ENCODE data around the gene TLX2. TPM values are rescaled to one million over a fixed set of nuclear protein-coding genes. Genes with fewer than 3 reads are reported as not detected.
A peak's percentile ranks its signal among the peaks of the same experiment; 100 is the strongest.

TLX2 gene
- total and polyA plus RNA-seq, 2 of the 13 experiments (the other 11 are each of a cell fraction or from before 2014, with no cell fraction given), result 0.05 to 0.20 TPM

GRCh38 chr2:74481961-74482800, 32.1 kb upstream of the TLX2 start (continued):
- TF ChIP-seq ZXDC (CRISPR knock-in tag; IDR thresholded peaks at IDR 0.05) (peak; percentile 18), PRPF4 (IDR thresholded peaks at IDR 0.05; ENCODE audit: low read depth, low read length, poor library complexity, severe bottlenecking) (no peak), TBL1XR1 (IDR thresholded peaks at IDR 0.05; ENCODE audit: borderline replicate concordance, low read length, partially characterized antibody) (no peak), IRF2 (CRISPR knock-in tag; IDR thresholded peaks at IDR 0.05) (no peak; the same call in 1 of the 2 replicates), CAMTA2 (CRISPR knock-in tag; IDR thresholded peaks at IDR 0.05; ENCODE audit: borderline replicate concordance) (peak; percentile 97), ZNF704 (CRISPR knock-in tag; IDR thresholded peaks at IDR 0.05; ENCODE audit: borderline replicate concordance) (peak; percentile 72), ZNF432 (CRISPR knock-in tag; IDR thresholded peaks at IDR 0.05; ENCODE audit: borderline replicate concordance) (no peak), SRY (CRISPR knock-in tag; IDR thresholded peaks at IDR 0.05) (0 out of 2 replicates have a peak, but pooled peaks have one; percentile 20), ZSCAN5A (CRISPR knock-in tag; IDR thresholded peaks at IDR 0.05; ENCODE audit: borderline replicate concordance) (no peak; the same call in none of the 2 replicates), RCOR2 (CRISPR knock-in tag; IDR thresholded peaks at IDR 0.05) (no peak), DBP (CRISPR knock-in tag; IDR thresholded peaks at IDR 0.05; ENCODE audit: not compliant biosample characterization) (peak; percentile 74), HNF4G (IDR thresholded peaks at IDR 0.05; ENCODE audit: borderline replicate concordance, low read depth, low read length) (no peak), HNF4G (CRISPR knock-in tag; IDR thresholded peaks at IDR 0.05; ENCODE audit: borderline replicate concordance, low read depth) (peak; percentile 25; the same call in 1 of the 2 replicates), FOSL2 (CRISPR knock-in tag; IDR thresholded peaks at IDR 0.05) (no peak), ZNF564 (CRISPR knock-in tag; IDR thresholded peaks at IDR 0.05) (peak; percentile 83; the same call in 1 of the 2 replicates), SALL1 (CRISPR knock-in tag; IDR thresholded peaks at IDR 0.05) (peak; percentile 71), ZNF510 (CRISPR knock-in tag; IDR thresholded peaks at IDR 0.05; ENCODE audit: low read depth) (no peak), HCFC1 (IDR thresholded peaks at IDR 0.05; ENCODE audit: low read depth, low read length) (no peak), GLMP (CRISPR knock-in tag; IDR thresholded peaks at IDR 0.05; ENCODE audit: borderline replicate concordance) (no peak), KLF13 (CRISPR knock-in tag; IDR thresholded peaks at IDR 0.05) (no peak)

Data from HepG2 (cell line).